Colonic mucosa (tissue), 4 donors: Measurements from ENCODE around the gene MCTP2. TPM values are rescaled to one million over a fixed set of nuclear protein-coding genes. Genes with fewer than 3 reads are reported as not detected.

Experiments used
- DNase-seq: peaks from one replicate; pipeline ENCODE4 v3.0.0-alpha.2; 2020
- H3K27ac ChIP-seq: fragments of 200-600 bp; one replicate; pipeline ENCODE4 v1.8.0; 2021
- H3K27me3 ChIP-seq: fragments of 200-600 bp; one replicate; pipeline ENCODE4 v1.8.0; 2021
- H3K36me3 ChIP-seq: fragments of 200-600 bp; one replicate; pipeline ENCODE4 v1.8.0; 2021
- H3K4me1 ChIP-seq: fragments of 200-600 bp; one replicate; pipeline ENCODE4 v1.8.0; 2021; ENCODE audit warnings: mild to moderate bottlenecking
- H3K4me3 ChIP-seq: fragments of 200-600 bp; one replicate; pipeline ENCODE4 v1.8.0; 2021
- H3K9ac ChIP-seq, 2 donors: one replicate each; pipeline ENCODE4 v1.7.0; 2013; ENCODE audit warnings: control low read depth in 2 of 2, low read depth in 2 of 2, low read length in 2 of 2
- H3K9me3 ChIP-seq: fragments of 200-600 bp; one replicate; pipeline ENCODE4 v1.8.0; 2021
- CTCF ChIP-seq: fragments of 200-600 bp; IDR thresholded peaks from one replicate; pipeline ENCODE4 v1.8.0; 2022; ENCODE audit warnings: antibody characterized with exemption, mild to moderate bottlenecking
- intact Hi-C: fragments of 100-400 bp; cut with DNase I; formaldehyde crosslinking; loops from one replicate; pipeline ENCODE4 v1.14.1; 2022
- total RNA-seq, 2 donors: library from RNA; stranded (reverse); fragmentation: NEBNext Ultra II Directional in 1 of 2; extraction: Animal tissue kit (Norgen Biotek cat#: 25700) in 1 of 2; gene quantifications; one replicate each; pipeline ENCODE4 v1.2.1, GENCODE V29; 2021
- donor health status: healthy.
- donor health status: DM: no; HTN: no; CAD: no.
- donor health status: DM: no; HTN: no; CAD: no.

MCTP2 gene
- total RNA-seq, 2 donors from 2014 or later: 56.4 to 88.3 TPM

GRCh38 chr15:94230431-94230882 is 904 bp upstream of the MCTP2 start:
- Histone ChIP-seq H3K4me3 (peak overlapping the region; percentile 67), H3K4me1 (no peaks in the 10 kb centered on the region), H3K36me3 (no peaks in the 10 kb centered on the region), H3K27ac (peak overlapping the region; percentile 93), H3K27me3 (no peaks in the 10 kb centered on the region), H3K9ac (peak overlapping the region; percentile 68 to 93), H3K9me3 (no peaks in the 10 kb centered on the region)
- intact Hi-C loops: no loop called here
- no peak for DNase-seq
- no peak for TF ChIP-seq CTCF

- H3K9ac ChIP-seq: peak overlapping the region; percentile 85 to 93
- no peaks in the 10 kb centered on the region for H3K36me3 ChIP-seq
- H3K4me1 ChIP-seq: no peaks in the 10 kb centered on the region
- peak; percentile 55 for DNase-seq
- no peak for TF ChIP-seq CTCF
- no peaks in the 10 kb centered on the region for H3K9me3 ChIP-seq
- H3K27ac ChIP-seq: peak overlapping the region; percentile 93
- peak overlapping the region; percentile 67 for H3K4me3 ChIP-seq
- H3K27me3 ChIP-seq: no peaks in the 10 kb centered on the region
- intact Hi-C loops: no loop called here
These were observed 535 bp downstream of the MCTP2 start for GRCh38 chr15:94231723-94232468.

- peak overlapping the region; percentile 67 for H3K4me3 ChIP-seq
- no peaks in the 10 kb centered on the region for H3K9me3 ChIP-seq
- peak overlapping the region in 1 of 2 donors; percentile 93 for H3K9ac ChIP-seq
- intact Hi-C loops: no loop called here
- no peak for TF ChIP-seq CTCF
- DNase-seq: no peak
- H3K27ac ChIP-seq: peak overlapping the region; percentile 93
- no peaks in the 10 kb centered on the region for H3K27me3 ChIP-seq
- no peaks in the 10 kb centered on the region for H3K36me3 ChIP-seq
- H3K4me1 ChIP-seq: no peaks in the 10 kb centered on the region
These were observed 2.1 kb downstream of the MCTP2 start for GRCh38 chr15:94233441-94233840.

- Histone ChIP-seq H3K4me1 (no peaks in the 10 kb centered on the region), H3K9ac (peak overlapping the region in 1 of 2 donors; percentile 43), H3K27ac (peak overlapping the region; percentile 4), H3K4me3 (no peak overlapping the region), H3K27me3 (no peaks in the 10 kb centered on the region), H3K36me3 (no peaks in the 10 kb centered on the region), H3K9me3 (no peaks in the 10 kb centered on the region)
- DNase-seq: no peak
- intact Hi-C loops: no loop called here
- no peak for TF ChIP-seq CTCF
These were observed 2.9 kb downstream of the MCTP2 start for GRCh38 chr15:94234300-94234699.

GRCh38 chr15:94235041-94235440 is 3.7 kb downstream of the MCTP2 start:
- TF ChIP-seq CTCF: no peak
- H3K4me3 ChIP-seq: no peak overlapping the region
- no peak overlapping the region for H3K9ac ChIP-seq
- intact Hi-C loops: loop anchor here (5.0 kb wide), 1 partner anchor 52 kb away; no protein-coding TSS in a partner anchor
- no peaks in the 10 kb centered on the region for H3K4me1 ChIP-seq
- H3K27me3 ChIP-seq: no peaks in the 10 kb centered on the region
- H3K27ac ChIP-seq: no peak overlapping the region
- H3K36me3 ChIP-seq: no peaks in the 10 kb centered on the region
- H3K9me3 ChIP-seq: no peaks in the 10 kb centered on the region
- DNase-seq: no peak
